Measurements from ENCODE around the gene CSRNP3.

- TF ChIP-seq CTCF (IDR thresholded peaks at IDR 0.05 in 8 of 11, conservative IDR thresholded peaks at IDR 0.05 in 3 of 11) (no peak), POLR2AphosphoS5 (IDR thresholded peaks at IDR 0.05) (no peak), POLR2A (IDR thresholded peaks at IDR 0.05) (no peak)
These were observed 151.6 kb downstream of the CSRNP3 start for GRCh38 chr2:165621086-165621560.

Data from spleen (tissue), 7 donors.